Thoracic aorta (tissue), 2 donors: ENCODE measurements around the gene MUC5B. TPM values are rescaled to one million over a fixed set of nuclear protein-coding genes. Genes with fewer than 3 reads are reported as not detected.

ENCODE experiments used
- ATAC-seq: fragments of 150-250 bp; one replicate; pipeline ENCODE4 v1.8.0; 2017; ENCODE audit warnings: low read depth; ENCODE audit not compliant: insufficient number of reproducible peaks, low FRiP score
- DNase-seq: peaks from one replicate; pipeline ENCODE4 v3.0.0-alpha.2; 2020; ENCODE audit warnings: low spot score
- H3K27ac ChIP-seq, 2 donors: fragments of 200-600 bp; sonication (generic); 1 replicate in 1 of 2; 2 replicates in 1 of 2; pipeline ENCODE4 v1.5.1; 2016; ENCODE audit warnings: mild to moderate bottlenecking in 2 of 2, moderate library complexity in 2 of 2
- H3K27me3 ChIP-seq: fragments of 200-600 bp; sonication (generic); replicated peaks from 2 replicates; pipeline ENCODE4 v1.6.0; 2016; ENCODE audit warnings: mild to moderate bottlenecking; ENCODE audit not compliant: insufficient read depth
- H3K36me3 ChIP-seq: fragments of 200-600 bp; sonication (generic); one replicate; pipeline ENCODE4 v1.5.1; 2016
- H3K4me1 ChIP-seq, 2 donors: fragments of 200-600 bp; sonication (generic); 1 replicate in 1 of 2; 2 replicates in 1 of 2; pipeline versions ENCODE4 v1.5.1 to v1.6.0; 2016; ENCODE audit warnings: low read depth in 2 of 2, mild to moderate bottlenecking in 1 of 2; ENCODE audit not compliant: control insufficient read depth in 1 of 2
- H3K4me3 ChIP-seq: fragments of 200-600 bp; sonication (generic); 2 replicates; pipeline ENCODE4 v1.5.1; 2016; ENCODE audit warnings: mild to moderate bottlenecking
- H3K9me3 ChIP-seq: fragments of 200-600 bp; sonication (generic); 2 replicates; pipeline ENCODE4 v1.5.1; 2016
- total RNA-seq, 2 donors: library from RNA; depleted of rRNA; stranded (reverse); fragments of >200 nt; gene quantifications; one replicate each; pipeline versions ENCODE4 v1.1.0 to v1.2.3, GENCODE V29; 2016
- TF ChIP-seq, protein P1 (sequence below): fragments of 200-600 bp; sonication (generic); IDR thresholded peaks from one replicate; pipeline ENCODE4 v1.5.1; 2019; ENCODE audit warnings: antibody characterized with exemption

The MUC5B gene
- total RNA-seq, 2 donors from 2014 or later, result not detected

GRCh38 chr11:1227551-1228100 is 4.8 kb downstream of the MUC5B start:
- Histone ChIP-seq H3K27me3 (no peaks in the 10 kb centered on the region), H3K4me3 (no peak overlapping the region), H3K4me1 (no peaks in the 10 kb centered on the region), H3K36me3 (no peaks in the 10 kb centered on the region), H3K27ac (no peak overlapping the region), H3K9me3 (no peaks in the 10 kb centered on the region)
- ATAC-seq (no peak), DNase-seq (no peak)
- TF ChIP-seq, protein P1, sequence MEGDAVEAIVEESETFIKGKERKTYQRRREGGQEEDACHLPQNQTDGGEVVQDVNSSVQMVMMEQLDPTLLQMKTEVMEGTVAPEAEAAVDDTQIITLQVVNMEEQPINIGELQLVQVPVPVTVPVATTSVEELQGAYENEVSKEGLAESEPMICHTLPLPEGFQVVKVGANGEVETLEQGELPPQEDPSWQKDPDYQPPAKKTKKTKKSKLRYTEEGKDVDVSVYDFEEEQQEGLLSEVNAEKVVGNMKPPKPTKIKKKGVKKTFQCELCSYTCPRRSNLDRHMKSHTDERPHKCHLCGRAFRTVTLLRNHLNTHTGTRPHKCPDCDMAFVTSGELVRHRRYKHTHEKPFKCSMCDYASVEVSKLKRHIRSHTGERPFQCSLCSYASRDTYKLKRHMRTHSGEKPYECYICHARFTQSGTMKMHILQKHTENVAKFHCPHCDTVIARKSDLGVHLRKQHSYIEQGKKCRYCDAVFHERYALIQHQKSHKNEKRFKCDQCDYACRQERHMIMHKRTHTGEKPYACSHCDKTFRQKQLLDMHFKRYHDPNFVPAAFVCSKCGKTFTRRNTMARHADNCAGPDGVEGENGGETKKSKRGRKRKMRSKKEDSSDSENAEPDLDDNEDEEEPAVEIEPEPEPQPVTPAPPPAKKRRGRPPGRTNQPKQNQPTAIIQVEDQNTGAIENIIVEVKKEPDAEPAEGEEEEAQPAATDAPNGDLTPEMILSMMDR, result no peak

- Histone ChIP-seq H3K4me3 (no peak overlapping the region), H3K9me3 (no peaks in the 10 kb centered on the region), H3K27me3 (no peaks in the 10 kb centered on the region), H3K4me1 (no peaks in the 10 kb centered on the region), H3K36me3 (no peaks in the 10 kb centered on the region), H3K27ac (no peak overlapping the region)
- DNase-seq (no peak), ATAC-seq (no peak)
- TF ChIP-seq, protein P1, result no peak
Observed at GRCh38 chr11:1228101-1228821, 5.4 kb downstream of the MUC5B start.

GRCh38 chr11:1228921-1229451 is 6.1 kb downstream of the MUC5B start:
- DNase-seq, result no peak

DNA sequence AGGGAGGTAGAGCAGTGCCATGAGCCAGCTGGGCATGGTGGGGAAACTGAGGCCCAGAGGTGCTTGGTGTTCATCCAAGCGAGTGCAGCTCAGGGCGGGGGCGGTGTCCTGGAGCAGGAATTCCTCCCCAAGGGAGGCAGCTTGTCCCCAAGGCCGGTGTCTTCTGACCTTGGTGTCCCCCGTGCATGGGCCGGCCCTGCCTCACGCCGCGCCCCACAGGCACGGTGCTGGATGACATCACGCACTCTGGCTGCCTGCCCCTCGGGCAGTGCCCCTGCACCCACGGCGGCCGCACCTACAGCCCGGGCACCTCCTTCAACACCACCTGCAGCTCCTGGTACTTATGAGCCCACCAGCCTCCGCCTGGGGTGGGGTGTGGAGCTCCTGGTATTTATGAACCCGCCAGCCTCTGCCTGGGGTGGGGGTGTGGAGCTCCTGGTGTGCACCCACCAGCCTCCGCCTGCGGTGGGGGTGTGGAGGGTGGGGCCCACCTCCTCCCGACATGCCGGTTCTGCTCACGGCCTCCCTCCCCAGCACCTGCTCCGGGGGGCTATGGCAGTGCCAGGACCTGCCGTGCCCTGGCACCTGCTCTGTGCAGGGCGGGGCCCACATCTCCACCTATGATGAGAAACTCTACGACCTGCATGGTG is 6.7 kb downstream of the MUC5B start:
- TF ChIP-seq, protein P1, result no peak
- no peaks in the 10 kb centered on the region for H3K9me3 ChIP-seq
- no peaks in the 10 kb centered on the region for H3K4me1 ChIP-seq
- H3K36me3 ChIP-seq, result no peaks in the 10 kb centered on the region
- ATAC-seq, result no peak
- no peaks in the 10 kb centered on the region for H3K27me3 ChIP-seq
- H3K4me3 ChIP-seq, result no peak overlapping the region
- no peak overlapping the region for H3K27ac ChIP-seq
- no peak for DNase-seq

More at GRCh38 chr11:1228921-1229451, 6.1 kb downstream of the MUC5B start:
- Histone ChIP-seq H3K36me3 (no peaks in the 10 kb centered on the region), H3K4me1 (no peaks in the 10 kb centered on the region), H3K27me3 (no peaks in the 10 kb centered on the region), H3K9me3 (no peaks in the 10 kb centered on the region), H3K4me3 (no peak overlapping the region), H3K27ac (no peak overlapping the region)
- ATAC-seq, result no peak
- TF ChIP-seq, protein P1, result no peak

DNA sequence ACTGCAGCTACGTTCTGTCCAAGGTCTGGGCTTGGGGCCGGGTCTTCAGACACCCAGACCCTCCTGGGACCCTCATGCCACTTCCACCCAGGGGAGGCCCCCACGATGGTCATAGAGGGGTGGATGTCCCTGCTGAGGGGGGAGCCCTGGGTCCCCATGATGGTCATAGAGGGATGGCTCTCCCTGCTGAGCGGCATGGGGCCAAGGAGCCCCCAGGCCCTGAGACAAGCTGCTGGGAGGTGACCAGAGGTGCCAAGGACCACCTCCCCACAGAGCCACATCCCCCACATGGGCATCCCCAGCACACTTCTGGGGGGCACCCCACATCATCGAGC is 7.2 kb downstream of the MUC5B start:
- Histone ChIP-seq H3K36me3 (no peaks in the 10 kb centered on the region), H3K4me1 (no peaks in the 10 kb centered on the region), H3K27ac (no peak overlapping the region), H3K4me3 (no peak overlapping the region), H3K27me3 (no peaks in the 10 kb centered on the region), H3K9me3 (no peaks in the 10 kb centered on the region)
- TF ChIP-seq, protein P1, result no peak
- DNase-seq (no peak), ATAC-seq (no peak)
